ENCODE data around the gene GORASP2.
"Not testable (repeated sequence)": the region's sequence is repeated elsewhere in the genome, so short reads cannot be mapped to it uniquely, and the experiment has no call there.

GORASP2 gene

GRCh38 chr2:170928824-170929685 lies at the start of gene GORASP2:
Gene GORASP2, plus strand, starts transcription at chr2:170929253. Its CDS starts 88 bp downstream, at chr2:170929341.
- DNase-seq, result peak; percentile 91

- DNase-seq, result no peak
These were observed 47.2 kb upstream of the GORASP2 start for GRCh38 chr2:170881840-170882239.

- DNase-seq, result no peak
These were observed 46.3 kb upstream of the GORASP2 start for GRCh38 chr2:170882758-170883157.

- DNase-seq, result no peak
These were observed 45.4 kb upstream of the GORASP2 start for GRCh38 chr2:170883683-170884082.

- no peak for DNase-seq
These were observed 43.8 kb upstream of the GORASP2 start for GRCh38 chr2:170885130-170885791.

GRCh38 chr2:170886386-170886785 lies 42.7 kb upstream of the GORASP2 start:
- no peak for DNase-seq

GRCh38 chr2:170887496-170887895 lies 41.6 kb upstream of the GORASP2 start:
- DNase-seq, result no peak

- DNase-seq, result no peak
These were observed 41.2 kb upstream of the GORASP2 start for GRCh38 chr2:170887896-170888295.

- DNase-seq, result no peak
These were observed 37.2 kb upstream of the GORASP2 start for GRCh38 chr2:170891893-170892292.

GRCh38 chr2:170892391-170892951 lies 36.6 kb upstream of the GORASP2 start:
- no peak for DNase-seq

GRCh38 chr2:170895023-170895757 lies 33.9 kb upstream of the GORASP2 start:
- no peak for DNase-seq

- DNase-seq, result no peak
These were observed 32.4 kb upstream of the GORASP2 start for GRCh38 chr2:170896622-170897021.

- no peak for DNase-seq
These were observed 31.9 kb upstream of the GORASP2 start for GRCh38 chr2:170897108-170897507.

- DNase-seq, result no peak
These were observed 23.2 kb upstream of the GORASP2 start for GRCh38 chr2:170905864-170906263.

GRCh38 chr2:170911314-170911889 lies 17.7 kb upstream of the GORASP2 start:
- DNase-seq, result no peak

- not testable (repeated sequence) for DNase-seq
These were observed 13.9 kb upstream of the GORASP2 start for GRCh38 chr2:170914994-170915666.

- DNase-seq, result no peak
These were observed 11.7 kb upstream of the GORASP2 start for GRCh38 chr2:170917219-170917913.

GRCh38 chr2:170917957-170918356 lies 11.1 kb upstream of the GORASP2 start:
- DNase-seq, result no peak

GRCh38 chr2:170921873-170922272 lies 7.2 kb upstream of the GORASP2 start:
- DNase-seq, result not testable (repeated sequence)

GRCh38 chr2:170922634-170923494 lies 6.2 kb upstream of the GORASP2 start:
- DNase-seq, result no peak

- no peak for DNase-seq
These were observed 5.3 kb upstream of the GORASP2 start for GRCh38 chr2:170923799-170924198.
